CD14-positive monocyte (primary cell): Measurements from ENCODE around the gene HOXB1. TPM values are rescaled to one million over a fixed set of nuclear protein-coding genes. Genes with fewer than 3 reads are reported as not detected.

Source experiments
- DNase-seq, 3 donors: peaks; one replicate each; pipeline ENCODE4 v3.0.0-alpha.2; 2011 to 2022
- H2AFZ ChIP-seq: 2 replicates; pipeline ENCODE4 v1.6.0; 2012; ENCODE audit warnings: mild to moderate bottlenecking, low read depth, low read length, inconsistent platforms; ENCODE audit not compliant: insufficient read depth, poor library complexity, severe bottlenecking
- H3K27ac ChIP-seq, 2 donors: 1 replicate in 1 of 2; 2 replicates in 1 of 2; pipeline ENCODE4 v1.5.1; 2012 to 2013; ENCODE audit warnings: low read length in 2 of 2, control low read depth in 1 of 2, inconsistent platforms in 1 of 2, low read depth in 1 of 2, mild to moderate bottlenecking in 1 of 2
- H3K27me3 ChIP-seq, 2 donors: one replicate each; pipeline versions ENCODE4 v1.6.0 to v1.6.1; 2011 to 2013; ENCODE audit warnings: low read length in 2 of 2; ENCODE audit not compliant: control insufficient read depth in 2 of 2, insufficient read depth in 2 of 2
- H3K36me3 ChIP-seq, 2 donors: replicated peaks in 1 of 2; 1 replicate in 1 of 2; 2 replicates in 1 of 2; pipeline versions ENCODE4 v1.5.1 to v1.6.1; 2012 to 2013; ENCODE audit warnings: low read length in 2 of 2, control low read depth in 1 of 2, inconsistent platforms in 1 of 2, mild to moderate bottlenecking in 1 of 2; ENCODE audit not compliant: insufficient read depth in 2 of 2, control insufficient read depth in 1 of 2
- H3K4me1 ChIP-seq, 2 donors: 1 replicate in 1 of 2; 2 replicates in 1 of 2; pipeline versions ENCODE4 v1.5.1 to v1.6.1; 2012 to 2013; ENCODE audit warnings: low read length in 2 of 2, control low read depth in 1 of 2, inconsistent platforms in 1 of 2, mild to moderate bottlenecking in 1 of 2, moderate library complexity in 1 of 2; ENCODE audit not compliant: insufficient read depth in 2 of 2, control insufficient read depth in 1 of 2
- H3K4me2 ChIP-seq: replicated peaks from 2 replicates; pipeline ENCODE3; 2012; ENCODE audit warnings: low read length, moderate library complexity, mild to moderate bottlenecking; ENCODE audit not compliant: poor library complexity, severe bottlenecking; ENCODE audit errors: extremely low read depth
- H3K4me3 ChIP-seq, 3 experiments: fragments of 200-600 bp in 1 of 3; sonication (generic) in 1 of 3; replicated peaks in 1 of 3; 1 replicate in 2 of 3; 2 replicates in 1 of 3; pipeline ENCODE4 v1.5.1; 2011 to 2013; ENCODE audit warnings: low read length in 3 of 3, mild to moderate bottlenecking in 3 of 3, control low read depth in 2 of 3, low read depth in 2 of 3, inconsistent platforms in 1 of 3, moderate library complexity in 1 of 3
- H3K79me2 ChIP-seq: 2 replicates; pipeline ENCODE4 v1.6.0; 2012; ENCODE audit warnings: mild to moderate bottlenecking, control low read depth, inconsistent platforms, low read length, moderate library complexity; ENCODE audit not compliant: insufficient read depth
- H3K9ac ChIP-seq: 2 replicates; pipeline ENCODE4 v1.6.0; 2017; ENCODE audit warnings: low read length, mild to moderate bottlenecking; ENCODE audit not compliant: insufficient read depth, poor library complexity, severe bottlenecking
- H3K9me3 ChIP-seq, 2 donors: replicated peaks in 1 of 2; 1 replicate in 1 of 2; 2 replicates in 1 of 2; pipeline versions ENCODE4 v1.5.1 to v1.6.1; 2012 to 2013; ENCODE audit warnings: low read length in 2 of 2, control low read depth in 1 of 2; ENCODE audit not compliant: control insufficient read depth in 1 of 2, insufficient read depth in 1 of 2
- H4K20me1 ChIP-seq: 2 replicates; pipeline ENCODE4 v1.6.0; 2012; ENCODE audit warnings: mild to moderate bottlenecking, low read length, control low read depth, moderate library complexity; ENCODE audit not compliant: insufficient read depth
- H3K27ac Mint-ChIP-seq, 7 donors: one replicate each; pipeline ENCODE4 v1.8.0; 2020; ENCODE audit warnings: mild to moderate bottlenecking in 7 of 7, mixed read lengths in 7 of 7, moderate library complexity in 6 of 7, inconsistent platforms in 2 of 7
- H3K27me3 Mint-ChIP-seq, 3 donors: one replicate each; pipeline ENCODE4 v1.8.0; 2021 to 2022; ENCODE audit warnings: low read depth in 3 of 3, mild to moderate bottlenecking in 3 of 3, mixed read lengths in 3 of 3, moderate library complexity in 3 of 3, inconsistent platforms in 1 of 3
- H3K36me3 Mint-ChIP-seq, 2 donors: one replicate each; pipeline ENCODE4 v1.8.0; 2020; ENCODE audit warnings: mixed read lengths in 2 of 2, inconsistent platforms in 1 of 2, mild to moderate bottlenecking in 1 of 2
- H3K4me1 Mint-ChIP-seq: one replicate; pipeline ENCODE4 v1.8.0; 2020; ENCODE audit warnings: mild to moderate bottlenecking, mixed read lengths
- H3K4me3 Mint-ChIP-seq, 2 donors: one replicate each; pipeline ENCODE4 v1.8.0; 2020; ENCODE audit warnings: mild to moderate bottlenecking in 2 of 2, mixed read lengths in 2 of 2, moderate library complexity in 1 of 2
- H3K9me3 Mint-ChIP-seq, 7 donors: one replicate each; pipeline ENCODE4 v1.8.0; 2020 to 2022; ENCODE audit warnings: mixed read lengths in 7 of 7, mild to moderate bottlenecking in 6 of 7, moderate library complexity in 6 of 7, inconsistent platforms in 2 of 7
- CTCF ChIP-seq: fragments of 200-600 bp; IDR thresholded peaks from one replicate; pipeline ENCODE4 v1.8.0; 2022; ENCODE audit warnings: antibody characterized with exemption, mild to moderate bottlenecking
- WGBS: methylation state at CpG from one replicate; pipeline ENCODE4 v1.1.5; 2013; ENCODE audit warnings: missing lambda C conversion rate; ENCODE audit not compliant: insufficient coverage; 5-methylcytosine and 5-hydroxymethylcytosine counted together
- intact Hi-C, 2 donors: fragments of 100-400 bp; cut with micrococcal nuclease; formaldehyde crosslinking; loops; one replicate each; pipeline versions ENCODE4 v1.15.0 to v1.15.1; 2023
- polyA plus RNA-seq, 3 donors: library from polyadenylated mRNA; depleted of rRNA in 1 of 3; unstranded in 2 of 3; stranded (reverse) in 1 of 3; fragments of 300-500 nt in 2 of 3; fragments of >200 nt in 1 of 3; fragmentation: Illumina TruSeq in 2 of 3; gene quantifications; 1 replicate in 2 of 3; 2 replicates in 1 of 3; pipeline ENCODE4 v1.2.3, GENCODE V29; 2012 to 2021

The HOXB1 gene
- polyA plus RNA-seq, 3 donors, result not detected

- no peak overlapping the region for H3K4me2 ChIP-seq
- no peak for DNase-seq
- peaks cover 0 to 6% (median 2%) of the 10 kb centered on the region in 7 donors for H3K9me3 Mint-ChIP-seq
- no peak overlapping the region for H2AFZ ChIP-seq
- WGBS, result 79% methylated on average over 4 of the region's 10 CpGs
- H3K4me3 Mint-ChIP-seq, result peak overlapping the region in 1 of 2 donors; percentile 56
- no peaks in the 10 kb centered on the region for H3K36me3 ChIP-seq
- H3K27ac ChIP-seq, result no peak overlapping the region
- no peak overlapping the region for H3K27ac Mint-ChIP-seq
- TF ChIP-seq CTCF, result no peak
- H3K4me3 ChIP-seq, result no peak overlapping the region
- H3K27me3 Mint-ChIP-seq, result peaks cover 29 to 32% (median 31%) of the 10 kb centered on the region in 3 donors
- no peak overlapping the region for H3K9ac ChIP-seq
- intact Hi-C loops, result no loop called here
- peaks cover 0 to 4% of the 10 kb centered on the region in 2 donors for H3K4me1 ChIP-seq
- H3K4me1 Mint-ChIP-seq, result peaks cover 7% of the 10 kb centered on the region
- H3K9me3 ChIP-seq, result no peaks in the 10 kb centered on the region
- no peaks in the 10 kb centered on the region for H3K79me2 ChIP-seq
- peaks cover 2 to 8% of the 10 kb centered on the region in 2 donors for H3K36me3 Mint-ChIP-seq
- H4K20me1 ChIP-seq, result no peaks in the 10 kb centered on the region
- H3K27me3 ChIP-seq, result peaks cover 35 to 64% of the 10 kb centered on the region in 2 donors
These were observed 33.0 kb upstream of the HOXB1 start for GRCh38 chr17:48563867-48564187.

- peak overlapping the region in 1 of 2 donors; percentile 56 for H3K4me3 Mint-ChIP-seq
- Histone ChIP-seq H3K4me1 (peaks cover 0 to 1% of the 10 kb centered on the region in 2 donors), H3K4me3 (no peak overlapping the region)
These were observed 32.6 kb upstream of the HOXB1 start for GRCh38 chr17:48563385-48563838.

More at GRCh38 chr17:48563385-48563838, 32.6 kb upstream of the HOXB1 start:
- intact Hi-C loops, result no loop called here
- no peaks in the 10 kb centered on the region for H3K36me3 ChIP-seq
- Mint-ChIP-seq H3K27me3 (peaks cover 33 to 35% (median 35%) of the 10 kb centered on the region in 3 donors), H3K9me3 (peaks cover 0 to 4% (median under 1%) of the 10 kb centered on the region in 7 donors), H3K4me1 (peaks cover 4% of the 10 kb centered on the region), H3K27ac (no peak overlapping the region), H3K36me3 (peaks cover 1 to 7% of the 10 kb centered on the region in 2 donors)
- H2AFZ ChIP-seq, result no peak overlapping the region
- H3K9me3 ChIP-seq, result no peaks in the 10 kb centered on the region
- no peak overlapping the region for H3K4me2 ChIP-seq
- no peak overlapping the region for H3K9ac ChIP-seq
- no peaks in the 10 kb centered on the region for H3K79me2 ChIP-seq
- no peaks in the 10 kb centered on the region for H4K20me1 ChIP-seq
- TF ChIP-seq CTCF, result no peak
- 96% methylated on average over 4 of the region's 6 CpGs for WGBS
- no peak for DNase-seq
- H3K27ac ChIP-seq, result no peak overlapping the region
- peaks cover 31 to 60% of the 10 kb centered on the region in 2 donors for H3K27me3 ChIP-seq
